HepG2 (cell line): ENCODE data around the gene PHC1. TPM values are rescaled to one million over a fixed set of nuclear protein-coding genes. Genes with fewer than 3 reads are reported as not detected.

Source experiments
- ATAC-seq: fragments of 200-7000 bp; cut with Tn5 transposase; 3 replicates; pipeline ENCODE4 v1.9.1; 2020; ENCODE audit warnings: mild to moderate bottlenecking, moderate library complexity
- BruUV-seq: library from RNA; stranded (reverse); fragments of 400-500 nt; replicated peaks from 2 replicates; lab custom pipeline; 2021; lab: Mats Ljungman, UMichigan
- CTCF ChIA-PET: fragments of 300-600 bp; formaldehyde crosslinking; extraction: SDS; loops from one replicate; lab custom pipeline; 2021; ENCODE audit warnings: low total read pairs, inconsistent platforms, low intra/inter-chr PET ratio; lab: Yijun Ruan, JAX
- POLR2A ChIA-PET: fragments of 350-600 bp; sonication (Branson Sonifier 250); formaldehyde crosslinking; loops from one replicate; lab custom pipeline; 2020; ENCODE audit warnings: antibody characterized with exemption, inconsistent platforms; lab: Yijun Ruan, JAX
- DNase-seq: peaks from one replicate; pipeline ENCODE4 v3.0.0-alpha.2; 2015; ENCODE audit warnings: low spot score
- FAIRE-seq: peaks from 3 replicates; lab custom pipeline; 2011; peaks lifted over from hg19 to GRCh38; lab: Jason Lieb, UNC
- H2AFZ ChIP-seq: one replicate; pipeline ENCODE4 v1.6.1; 2011; ENCODE audit warnings: low read length, inconsistent platforms
- H3K27ac ChIP-seq: fragments of 300-600 bp; 3 replicates; pipeline ENCODE4 v1.8.0; 2011; ENCODE audit warnings: mixed run types, mild to moderate bottlenecking, mixed read lengths, low read length, inconsistent platforms; ENCODE audit not compliant: insufficient read depth; ENCODE audit errors: extremely low read length
- H3K27me3 ChIP-seq, 2 experiments: fragments of 200-600 bp in 1 of 2; 2 replicates in 1 of 2; 3 replicates in 1 of 2; pipeline versions ENCODE4 v1.6.0 to v1.8.0; 2011; ENCODE audit warnings: low read length in 2 of 2, mild to moderate bottlenecking in 2 of 2, moderate library complexity in 2 of 2, inconsistent platforms in 1 of 2; ENCODE audit not compliant: insufficient read depth in 2 of 2, control insufficient read depth in 1 of 2
- H3K36me3 ChIP-seq, 2 experiments: fragments of 200-600 bp in 1 of 2; replicated peaks in 1 of 2; 2 replicates in 1 of 2; 3 replicates in 1 of 2; pipeline versions ENCODE4 v1.5.1 to v1.8.0; 2011; ENCODE audit warnings: low read length in 2 of 2, inconsistent platforms in 1 of 2; ENCODE audit not compliant: insufficient read depth in 2 of 2, control insufficient read depth in 1 of 2
- H3K4me1 ChIP-seq: 2 replicates; pipeline ENCODE4 v1.5.1; 2012; ENCODE audit warnings: low read length, inconsistent platforms; ENCODE audit not compliant: insufficient read depth
- H3K4me2 ChIP-seq: 2 replicates; pipeline ENCODE4 v1.6.0; 2011; ENCODE audit warnings: low read depth, low read length, inconsistent platforms
- H3K4me3 ChIP-seq, 3 experiments: fragments of 200-600 bp in 1 of 3; sonication (generic), shearing (Covaris generic) in 1 of 3; replicated peaks in 1 of 3; 2 replicates each; pipeline ENCODE4 v1.5.1; 2011 to 2016; ENCODE audit warnings: low read length in 3 of 3, inconsistent platforms in 2 of 3, low read depth in 2 of 3, mild to moderate bottlenecking in 2 of 3, control low read depth in 1 of 3, mixed read lengths in 1 of 3; ENCODE audit not compliant: insufficient read depth in 1 of 3
- H3K79me2 ChIP-seq: one replicate; pipeline ENCODE4 v1.6.1; 2011; ENCODE audit warnings: low read length, inconsistent platforms; ENCODE audit not compliant: insufficient read depth
- H3K9ac ChIP-seq: 2 replicates; pipeline ENCODE4 v1.6.0; 2011; ENCODE audit warnings: mild to moderate bottlenecking, low read depth, low read length, inconsistent platforms; ENCODE audit not compliant: insufficient read depth
- H3K9me3 ChIP-seq: 2 replicates; pipeline ENCODE4 v1.5.1; 2012; ENCODE audit warnings: mild to moderate bottlenecking, low read length
- H4K20me1 ChIP-seq: 2 replicates; pipeline ENCODE4 v1.6.0; 2011; ENCODE audit warnings: inconsistent platforms, mild to moderate bottlenecking, low read length, moderate library complexity; ENCODE audit not compliant: insufficient read depth
- ELF1 ChIP-seq: sonication (generic); formaldehyde crosslinking; IDR thresholded peaks from 2 replicates; pipeline ENCODE4 v1.4.0; 2020; ENCODE audit warnings: missing genetic modification reagents
- ELF4 ChIP-seq: sonication (generic); formaldehyde crosslinking; IDR thresholded peaks from 2 replicates; pipeline ENCODE4 v1.5.0; 2020; ENCODE audit warnings: missing genetic modification reagents, mild to moderate bottlenecking, moderate library complexity, borderline replicate concordance
- GABPA ChIP-seq, 2 experiments: IDR thresholded peaks; 2 replicates each; pipeline ENCODE4 v1.6.1; 2011 to 2016; ENCODE audit warnings: low read depth in 2 of 2, low read length in 1 of 2, missing biosample characterization in 1 of 2, missing genetic modification characterization in 1 of 2
- HNRNPK ChIP-seq: fragments of 200-400 bp; formaldehyde crosslinking; IDR thresholded peaks from 2 replicates; pipeline ENCODE4 v1.6.1; 2018; ENCODE audit warnings: low read length, low read depth, moderate library complexity, mild to moderate bottlenecking; ENCODE audit not compliant: poor library complexity, severe bottlenecking
- KAT8 ChIP-seq: IDR thresholded peaks from 2 replicates; pipeline ENCODE4 v1.6.1; 2016; ENCODE audit warnings: missing genetic modification reagents, missing compliant biosample characterization
- RFXAP ChIP-seq: sonication (generic); formaldehyde crosslinking; IDR thresholded peaks from 2 replicates; pipeline ENCODE4 v1.4.0; 2020; ENCODE audit warnings: missing genetic modification reagents, borderline replicate concordance
- RXRA ChIP-seq: sonication (generic); formaldehyde crosslinking; IDR thresholded peaks from 2 replicates; pipeline ENCODE4 v1.5.1; 2020; ENCODE audit warnings: missing genetic modification reagents
- TAF15 ChIP-seq: fragments of 200-400 bp; formaldehyde crosslinking; IDR thresholded peaks from one replicate; pipeline ENCODE4 v1.6.1; 2018; ENCODE audit warnings: mild to moderate bottlenecking, low read depth, low read length; ENCODE audit not compliant: poor library complexity, severe bottlenecking
- ZBTB44 ChIP-seq: sonication (generic); formaldehyde crosslinking; IDR thresholded peaks from 2 replicates; pipeline ENCODE4 v1.4.0; 2020; ENCODE audit warnings: missing genetic modification reagents
- ZIK1 ChIP-seq: sonication (generic); formaldehyde crosslinking; IDR thresholded peaks from 2 replicates; pipeline ENCODE4 v1.5.0; 2020; ENCODE audit warnings: mild to moderate bottlenecking, low read depth, missing genetic modification reagents, borderline replicate concordance
- ZNF383 ChIP-seq: sonication (generic); formaldehyde crosslinking; IDR thresholded peaks from 2 replicates; pipeline ENCODE4 v1.4.0; 2020; ENCODE audit warnings: missing genetic modification reagents, mild to moderate bottlenecking, borderline replicate concordance
- ZNF674 ChIP-seq: sonication (generic); formaldehyde crosslinking; IDR thresholded peaks from 2 replicates; pipeline ENCODE4 v1.5.0; 2020; ENCODE audit warnings: low read depth, mild to moderate bottlenecking, missing genetic modification reagents
- ZUFSP ChIP-seq: sonication (generic); formaldehyde crosslinking; IDR thresholded peaks from 2 replicates; pipeline ENCODE4 v1.9.0; 2021; ENCODE audit warnings: missing genetic modification reagents, mild to moderate bottlenecking, borderline replicate concordance
- WGBS: methylation state at CpG from one replicate; pipeline ENCODE4 v1.1.6; 2017; ENCODE audit warnings: low lambda C conversion rate; 5-methylcytosine and 5-hydroxymethylcytosine counted together
- in situ Hi-C: cut with HindIII; loops from 2 replicates; pipeline ENCODE4 v1.10.0; 2017; ENCODE audit warnings: low pct_unique_long_range_greater_than_20kb; ENCODE audit not compliant: extremely low pct_ligation_motif_present
- intact Hi-C: fragments of 100-400 bp; cut with micrococcal nuclease; formaldehyde crosslinking; loops from one replicate; pipeline ENCODE4 v1.10.0; 2022; ENCODE audit not compliant: unreplicated experiment
- polyA plus RNA-seq, 8 experiments: library from polyadenylated mRNA; depleted of rRNA in 3 of 8; stranded (reverse) in 7 of 8; unstranded in 1 of 8; fragments of >200 nt; fragmentation: Illumina TruSeq in 4 of 8; extraction: Trizol in 4 of 8; gene quantifications; 2 replicates each; pipeline versions ENCODE4 v1.2.1 to v1.2.3, GENCODE V29; 2011 to 2016; ENCODE audit warnings: low read depth in 4 of 8, missing spikeins in 1 of 8, mixed read lengths in 1 of 8; ENCODE audit not compliant: insufficient read depth in 1 of 8
- total RNA-seq, 5 experiments: library from RNA; depleted of rRNA; stranded (reverse); fragments of >200 nt; fragmentation: Illumina TruSeq; extraction: Trizol; gene quantifications; 2 replicates each; pipeline ENCODE4 v1.2.3, GENCODE V29; 2016; ENCODE audit warnings: low read depth in 1 of 5

PHC1 gene
- total and polyA plus RNA-seq, 2 of the 13 experiments (the other 11 are each of a cell fraction or from before 2014, with no cell fraction given): 9.4 to 35.0 TPM

- TF ChIP-seq ZUFSP (CRISPR knock-in tag) (no peak), ELF4 (no peak), TAF15 (no peak), ELF1 (CRISPR knock-in tag) (no peak), ZNF674 (CRISPR knock-in tag) (no peak), KAT8 (CRISPR knock-in tag) (no peak), RFXAP (no peak), GABPA (IDR thresholded peaks at IDR 0.05; ENCODE audit: low read depth, low read length) (no peak), GABPA (CRISPR knock-in tag; IDR thresholded peaks at IDR 0.05; ENCODE audit: low read depth) (no peak), HNRNPK (no peak), RXRA (CRISPR knock-in tag) (no peak)
- TF ChIP-seq, all 625 proteins: peak for 0
Observed at GRCh38 chr12:8953773-8954402, 39.6 kb downstream of the PHC1 start (continued).

GRCh38 chr12:8956073-8956472 lies 41.8 kb downstream of the PHC1 start:
- ChIA-PET CTCF (no interaction called here), POLR2A (no interaction called here)
- intact Hi-C loops: no loop called here
- H3K4me2 ChIP-seq: no peak overlapping the region
- no peak overlapping the region for H3K27ac ChIP-seq
- H3K36me3 ChIP-seq: no peaks in the 10 kb centered on the region
- 92% methylated on average over 14 of the region's 15 CpGs for WGBS
- in situ Hi-C loops: no loop called here
- no peaks in the 10 kb centered on the region for H4K20me1 ChIP-seq
- no peaks in the 10 kb centered on the region for H3K27me3 ChIP-seq
- no peak for ATAC-seq
- BruUV-seq: no TSS peak
- DNase-seq: no peak
- H3K4me3 ChIP-seq: no peak overlapping the region
- H2AFZ ChIP-seq: no peak overlapping the region
- no peaks in the 10 kb centered on the region; the same call in 1 of the 2 replicates for H3K9me3 ChIP-seq
- TF ChIP-seq ZIK1 (CRISPR knock-in tag): no peak
- TF ChIP-seq ZBTB44: no peak
- TF ChIP-seq ZNF383 (CRISPR knock-in tag): no peak
- no peaks in the 10 kb centered on the region for H3K79me2 ChIP-seq
- peaks cover 14% of the 10 kb centered on the region for H3K4me1 ChIP-seq
- no peak for FAIRE-seq
- H3K9ac ChIP-seq: no peak overlapping the region
